Loucy (cell line): ENCODE results near the gene ZCCHC14.

Source experiments
- H2AFZ ChIP-seq: fragments of 200-600 bp; sonication (generic); 2 replicates; pipeline ENCODE4 v1.6.0; 2016; ENCODE audit warnings: antibody characterized with exemption, mild to moderate bottlenecking, low read length, moderate library complexity
- H3F3A ChIP-seq: fragments of 200-600 bp; 2 replicates; pipeline ENCODE4 v1.6.0; 2016; ENCODE audit warnings: antibody characterized with exemption, low read depth, mild to moderate bottlenecking
- H3K27me3 ChIP-seq: fragments of 200-600 bp; sonication (generic); 2 replicates; pipeline ENCODE4 v1.6.1; 2014; ENCODE audit warnings: low read length, mild to moderate bottlenecking; ENCODE audit not compliant: insufficient read depth, poor library complexity, severe bottlenecking
- H3K36me3 ChIP-seq: fragments of 200-600 bp; sonication (generic); 2 replicates; pipeline ENCODE4 v1.6.1; 2016; ENCODE audit warnings: low read length; ENCODE audit not compliant: insufficient read depth
- H3K4me1 ChIP-seq: fragments of 200-600 bp; sonication (generic); 2 replicates; pipeline ENCODE4 v1.5.1; 2014; ENCODE audit warnings: low read length, mild to moderate bottlenecking; ENCODE audit not compliant: insufficient read depth, poor library complexity, severe bottlenecking
- H3K4me2 ChIP-seq: fragments of 200-600 bp; sonication (generic); 2 replicates; pipeline ENCODE4 v1.6.0; 2014; ENCODE audit warnings: antibody characterized with exemption, low read length, low read depth, mild to moderate bottlenecking; ENCODE audit not compliant: poor library complexity, severe bottlenecking
- H3K4me3 ChIP-seq: fragments of 200-600 bp; sonication (generic); 2 replicates; pipeline ENCODE4 v1.5.1; 2014; ENCODE audit warnings: low read length, mild to moderate bottlenecking, mixed read lengths; ENCODE audit not compliant: poor library complexity, severe bottlenecking
- H3K79me2 ChIP-seq: fragments of 200-600 bp; sonication (generic); 2 replicates; pipeline ENCODE4 v1.6.1; 2014; ENCODE audit warnings: low read length; ENCODE audit not compliant: insufficient read depth
- H3K9ac ChIP-seq: fragments of 200-600 bp; sonication (generic); 2 replicates; pipeline ENCODE4 v1.6.0; 2014; ENCODE audit warnings: mild to moderate bottlenecking, low read depth, low read length, moderate library complexity; ENCODE audit not compliant: poor library complexity, severe bottlenecking
- H3K9me2 ChIP-seq: fragments of 200-600 bp; sonication (generic); replicated peaks from 2 replicates; pipeline ENCODE4 v1.6.1; 2016; ENCODE audit warnings: low read depth, low read length, mixed read lengths
- H3K9me3 ChIP-seq: fragments of 200-600 bp; sonication (generic); 2 replicates; pipeline ENCODE4 v1.6.1; 2014; ENCODE audit warnings: mild to moderate bottlenecking, antibody characterized with exemption, low read length, low read depth; ENCODE audit not compliant: insufficient read depth
- H4K20me1 ChIP-seq: fragments of 200-600 bp; sonication (generic); 2 replicates; pipeline ENCODE4 v1.6.0; 2014; ENCODE audit warnings: antibody characterized with exemption, low read length, mild to moderate bottlenecking; ENCODE audit not compliant: insufficient read depth, poor library complexity, severe bottlenecking
- CTCF ChIP-seq: fragments of 200-600 bp; sonication (generic); conservative IDR thresholded peaks from 2 replicates; pipeline ENCODE4 v1.5.1; 2014; ENCODE audit warnings: mild to moderate bottlenecking, antibody characterized with exemption, low read length
- EZH2phosphoT487 ChIP-seq: fragments of 200-600 bp; IDR thresholded peaks from 2 replicates; pipeline ENCODE4 v1.6.1; 2018; ENCODE audit warnings: antibody characterized with exemption, mild to moderate bottlenecking, moderate library complexity, borderline replicate concordance

Gene ZCCHC14

GRCh38 chr16:87437327-87437726 lies 55.5 kb downstream of the ZCCHC14 start:
- H3K4me2 ChIP-seq, result no peak overlapping the region
- H4K20me1 ChIP-seq, result no peaks in the 10 kb centered on the region

GRCh38 chr16:87436225-87437172 lies 56.3 kb downstream of the ZCCHC14 start:
- Histone ChIP-seq H3K9me3 (no peaks in the 10 kb centered on the region), H3F3A (no peaks in the 10 kb centered on the region), H3K4me3 (no peak overlapping the region), H2AFZ (no peak overlapping the region), H4K20me1 (no peaks in the 10 kb centered on the region), H3K9me2 (no peaks in the 10 kb centered on the region), H3K4me1 (peaks cover 6% of the 10 kb centered on the region), H3K79me2 (no peaks in the 10 kb centered on the region), H3K9ac (no peak overlapping the region), H3K4me2 (no peak overlapping the region), H3K36me3 (no peaks in the 10 kb centered on the region), H3K27me3 (no peaks in the 10 kb centered on the region)
- TF ChIP-seq CTCF (no peak), EZH2phosphoT487 (no peak)

More at GRCh38 chr16:87437327-87437726, 55.5 kb downstream of the ZCCHC14 start:
- TF ChIP-seq CTCF (no peak), EZH2phosphoT487 (no peak)
- Histone ChIP-seq H2AFZ (no peak overlapping the region), H3K4me3 (no peak overlapping the region), H3F3A (no peaks in the 10 kb centered on the region), H3K36me3 (no peaks in the 10 kb centered on the region), H3K27me3 (no peaks in the 10 kb centered on the region), H3K9me3 (no peaks in the 10 kb centered on the region), H3K9ac (no peak overlapping the region), H3K9me2 (no peaks in the 10 kb centered on the region), H3K79me2 (no peaks in the 10 kb centered on the region), H3K4me1 (peaks cover 6% of the 10 kb centered on the region)

GRCh38 chr16:87435372-87436224 lies 57.2 kb downstream of the ZCCHC14 start:
- no peaks in the 10 kb centered on the region for H3K9me3 ChIP-seq
- peak overlapping the region; percentile 36; the same call in 1 of the 2 replicates for H2AFZ ChIP-seq
- H3K9me2 ChIP-seq, result no peaks in the 10 kb centered on the region
- H3K27me3 ChIP-seq, result no peaks in the 10 kb centered on the region
- H4K20me1 ChIP-seq, result no peaks in the 10 kb centered on the region
- peaks cover 6% of the 10 kb centered on the region for H3K4me1 ChIP-seq
- H3K36me3 ChIP-seq, result no peaks in the 10 kb centered on the region
- H3K79me2 ChIP-seq, result no peaks in the 10 kb centered on the region
- no peaks in the 10 kb centered on the region for H3F3A ChIP-seq
- H3K4me3 ChIP-seq, result no peak overlapping the region
- no peak for TF ChIP-seq EZH2phosphoT487
- H3K4me2 ChIP-seq, result no peak overlapping the region
- no peak overlapping the region for H3K9ac ChIP-seq
